Measurements from ENCODE around the gene SPEF1.
"Not testable (repeated sequence)": the region's sequence is repeated elsewhere in the genome, so short reads cannot be mapped to it uniquely, and the experiment has no call there.

SPEF1 gene

GRCh38 chr20:3804781-3805180, 23.5 kb upstream of the SPEF1 start:
- DNase-seq = no peak

GRCh38 chr20:3804254-3804751, 23.1 kb upstream of the SPEF1 start:
- DNase-seq = no peak

DNA sequence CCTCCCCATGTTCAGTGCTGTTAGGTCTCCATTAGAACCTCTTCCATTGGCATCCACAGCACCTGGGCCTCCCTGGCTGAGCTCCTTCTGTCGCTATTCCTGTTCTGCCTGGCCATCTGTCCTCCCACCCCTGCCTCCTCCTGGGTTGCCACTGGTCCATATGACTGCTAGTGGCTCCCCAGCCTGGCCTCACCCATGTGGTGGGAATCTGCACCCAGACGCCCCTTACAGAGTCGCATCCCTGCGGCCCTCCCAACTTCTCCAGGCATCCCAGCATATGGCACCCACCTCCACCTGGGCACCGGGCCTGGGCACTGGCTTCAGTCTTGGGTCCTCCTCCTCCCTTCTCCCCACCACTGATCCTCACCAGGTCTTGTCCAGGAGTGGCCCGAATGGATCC, 22.6 kb upstream of the SPEF1 start:
- no peak for DNase-seq

DNA sequence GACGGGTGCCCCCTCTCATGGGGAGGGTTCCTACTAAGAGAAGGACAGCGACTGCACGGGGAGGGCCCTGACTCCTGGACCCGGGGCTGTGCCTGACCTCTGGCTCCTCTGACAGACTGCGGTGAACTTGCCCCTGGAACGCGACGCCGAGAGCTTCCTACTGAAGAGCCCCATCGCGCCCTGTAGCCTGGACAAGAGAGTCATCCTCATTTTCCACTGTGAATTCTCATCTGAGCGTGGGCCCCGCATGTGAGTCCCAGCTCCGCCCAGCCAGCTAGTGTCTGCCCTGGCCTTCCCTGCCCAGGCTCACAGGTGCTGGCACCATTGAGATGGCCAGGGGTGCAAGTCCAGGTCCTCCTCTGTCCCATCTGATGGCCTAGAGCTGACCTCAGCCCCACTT, 22.0 kb upstream of the SPEF1 start:
- no peak for DNase-seq

DNA sequence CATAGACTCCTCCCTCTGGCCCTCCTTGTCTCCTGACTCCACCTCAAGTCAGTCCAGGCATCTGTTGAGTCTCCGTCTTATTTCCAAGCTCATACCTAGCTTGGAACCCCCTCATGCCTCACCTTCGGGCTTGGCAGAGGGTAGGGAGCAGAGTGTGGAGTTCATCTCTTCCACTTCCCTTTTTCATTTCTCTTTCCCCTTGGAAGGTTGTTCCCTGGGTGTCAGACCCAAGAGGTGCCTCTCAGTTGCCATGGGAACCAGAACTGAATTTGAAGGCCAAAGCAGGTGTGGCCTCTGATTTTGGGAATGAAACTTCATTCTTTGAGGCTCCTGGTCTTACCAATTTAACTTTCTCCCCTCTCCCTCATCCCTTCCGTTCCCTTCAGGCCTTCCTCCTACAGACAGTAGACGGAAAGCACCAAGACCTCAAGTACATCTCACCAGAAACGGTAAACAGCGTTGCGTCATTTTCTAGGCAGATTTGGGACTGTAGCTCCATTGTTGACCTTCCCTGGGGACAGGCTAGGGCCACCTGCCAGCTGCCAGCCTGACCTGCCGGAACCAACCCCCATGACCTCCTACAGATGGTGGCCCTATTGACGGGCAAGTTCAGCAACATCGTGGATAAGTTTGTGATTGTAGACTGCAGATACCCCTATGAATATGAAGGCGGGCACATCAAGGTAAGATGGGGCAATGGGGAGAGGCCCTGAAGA, 21.4 kb upstream of the SPEF1 start:
- DNase-seq = no peak

- no peak for DNase-seq
Measured at GRCh38 chr20:3801846-3802245, 20.6 kb upstream of the SPEF1 start.

DNA sequence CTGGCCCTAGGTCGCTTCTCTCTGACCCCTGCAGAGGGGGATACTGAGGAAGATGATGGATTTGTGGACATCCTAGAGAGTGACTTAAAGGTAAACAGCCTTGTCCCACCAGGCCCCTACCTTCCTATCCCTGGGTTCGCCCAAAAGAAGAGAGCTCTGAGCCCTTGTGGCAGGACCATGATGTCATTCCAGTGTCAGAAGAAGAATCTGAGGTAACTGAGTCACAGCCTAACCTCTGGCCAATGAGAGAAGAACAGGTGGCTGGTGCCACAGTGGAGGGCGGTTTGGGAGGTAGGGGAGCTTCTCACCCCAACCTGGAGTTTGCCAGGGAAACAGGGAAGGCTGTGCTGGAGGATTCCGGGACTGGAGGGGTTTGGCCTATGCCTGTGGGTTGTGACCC, 20.1 kb upstream of the SPEF1 start:
- DNase-seq = no peak

DNA sequence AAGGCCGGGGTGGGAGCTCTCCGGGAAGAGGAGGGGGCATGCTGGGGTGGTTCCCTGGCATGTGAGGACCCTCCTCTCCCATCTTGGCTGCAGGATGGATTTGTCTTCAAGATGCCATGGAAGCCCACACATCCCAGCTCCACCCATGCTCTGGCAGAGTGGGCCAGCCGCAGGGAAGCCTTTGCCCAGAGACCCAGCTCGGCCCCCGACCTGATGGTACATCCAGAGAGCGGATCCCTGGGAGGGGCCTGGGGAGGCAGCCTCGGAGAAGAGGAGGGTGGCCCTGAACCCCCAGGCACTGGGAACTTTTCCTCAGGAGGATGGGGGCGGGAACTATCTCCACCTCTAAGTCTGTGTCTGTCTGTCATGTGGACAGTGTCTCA, 19.6 kb upstream of the SPEF1 start:
- no peak for DNase-seq

GRCh38 chr20:3800256-3800877, 19.1 kb upstream of the SPEF1 start:
- DNase-seq = no peak

GRCh38 chr20:3798908-3799248, 17.6 kb upstream of the SPEF1 start:
- no peak for DNase-seq

- no peak for DNase-seq
Measured at GRCh38 chr20:3798373-3798768, 17.1 kb upstream of the SPEF1 start.

DNA sequence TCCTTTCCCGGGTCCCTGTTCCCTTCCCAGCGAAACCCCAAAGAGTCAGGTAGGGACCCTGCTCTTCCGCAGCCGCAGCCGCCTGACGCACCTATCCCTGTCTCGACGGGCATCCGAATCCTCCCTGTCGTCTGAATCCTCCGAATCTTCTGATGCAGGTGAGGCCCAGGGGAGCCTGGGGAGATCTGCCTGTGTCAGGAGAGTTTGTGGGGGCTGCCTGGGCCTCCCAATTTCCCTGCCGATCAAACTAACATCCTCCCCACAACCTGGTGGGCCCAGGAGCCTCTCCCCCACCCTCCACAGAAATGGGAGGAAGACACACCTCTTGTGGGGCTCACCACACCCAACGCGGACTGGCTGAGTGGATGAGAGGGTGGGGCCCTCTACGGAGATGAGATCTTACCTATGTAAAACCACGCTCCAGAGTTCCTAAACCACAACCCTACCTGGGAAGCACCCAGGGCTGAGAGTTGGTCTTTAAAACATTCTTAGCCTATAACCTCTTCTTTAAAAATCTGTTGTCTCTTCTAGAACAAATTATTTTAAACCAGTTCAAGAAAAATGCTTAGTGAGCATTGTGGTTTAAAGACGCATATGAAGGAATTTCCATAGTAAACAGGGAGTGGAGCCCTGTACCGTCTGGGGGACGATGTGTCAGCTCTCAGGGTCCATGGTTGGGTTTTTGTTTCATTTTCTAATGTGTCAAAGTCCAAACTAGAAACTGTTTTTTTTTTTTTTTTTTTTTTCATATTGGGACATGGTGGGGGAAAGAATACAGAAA, 16.5 kb upstream of the SPEF1 start:
- DNase-seq = peak; percentile 40

GRCh38 chr20:3797226-3797545, 15.9 kb upstream of the SPEF1 start:
- no peak for DNase-seq

DNA sequence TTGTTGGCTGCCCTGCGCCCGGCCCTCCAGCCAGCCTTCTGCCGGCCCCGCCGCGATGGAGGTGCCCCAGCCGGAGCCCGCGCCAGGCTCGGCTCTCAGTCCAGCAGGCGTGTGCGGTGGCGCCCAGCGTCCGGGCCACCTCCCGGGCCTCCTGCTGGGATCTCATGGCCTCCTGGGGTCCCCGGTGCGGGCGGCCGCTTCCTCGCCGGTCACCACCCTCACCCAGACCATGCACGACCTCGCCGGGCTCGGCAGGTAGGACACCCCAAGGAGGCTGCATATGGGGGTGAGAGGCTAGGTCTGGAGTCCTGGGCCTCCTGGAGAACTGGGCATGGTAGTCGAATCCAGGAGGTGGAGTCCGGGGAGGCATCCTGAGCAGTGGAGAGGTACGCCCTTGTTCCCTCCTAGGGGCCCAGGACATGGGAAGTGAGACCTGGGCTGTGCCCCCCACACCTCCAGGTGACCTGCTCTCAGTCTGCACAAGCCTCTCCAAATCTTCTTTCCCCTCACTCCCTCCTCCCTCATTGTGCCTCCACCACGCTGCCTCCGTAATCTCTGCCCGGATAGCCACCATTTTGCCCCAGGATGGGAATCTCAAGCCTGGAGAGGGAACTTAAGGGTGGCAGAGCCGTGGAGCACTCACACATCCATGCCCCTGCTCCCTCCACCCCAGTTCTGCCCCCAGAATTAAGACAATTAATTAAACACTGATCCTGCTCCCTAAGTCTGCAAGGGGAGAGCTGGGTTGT, 15.4 kb upstream of the SPEF1 start:
- no peak for DNase-seq

DNA sequence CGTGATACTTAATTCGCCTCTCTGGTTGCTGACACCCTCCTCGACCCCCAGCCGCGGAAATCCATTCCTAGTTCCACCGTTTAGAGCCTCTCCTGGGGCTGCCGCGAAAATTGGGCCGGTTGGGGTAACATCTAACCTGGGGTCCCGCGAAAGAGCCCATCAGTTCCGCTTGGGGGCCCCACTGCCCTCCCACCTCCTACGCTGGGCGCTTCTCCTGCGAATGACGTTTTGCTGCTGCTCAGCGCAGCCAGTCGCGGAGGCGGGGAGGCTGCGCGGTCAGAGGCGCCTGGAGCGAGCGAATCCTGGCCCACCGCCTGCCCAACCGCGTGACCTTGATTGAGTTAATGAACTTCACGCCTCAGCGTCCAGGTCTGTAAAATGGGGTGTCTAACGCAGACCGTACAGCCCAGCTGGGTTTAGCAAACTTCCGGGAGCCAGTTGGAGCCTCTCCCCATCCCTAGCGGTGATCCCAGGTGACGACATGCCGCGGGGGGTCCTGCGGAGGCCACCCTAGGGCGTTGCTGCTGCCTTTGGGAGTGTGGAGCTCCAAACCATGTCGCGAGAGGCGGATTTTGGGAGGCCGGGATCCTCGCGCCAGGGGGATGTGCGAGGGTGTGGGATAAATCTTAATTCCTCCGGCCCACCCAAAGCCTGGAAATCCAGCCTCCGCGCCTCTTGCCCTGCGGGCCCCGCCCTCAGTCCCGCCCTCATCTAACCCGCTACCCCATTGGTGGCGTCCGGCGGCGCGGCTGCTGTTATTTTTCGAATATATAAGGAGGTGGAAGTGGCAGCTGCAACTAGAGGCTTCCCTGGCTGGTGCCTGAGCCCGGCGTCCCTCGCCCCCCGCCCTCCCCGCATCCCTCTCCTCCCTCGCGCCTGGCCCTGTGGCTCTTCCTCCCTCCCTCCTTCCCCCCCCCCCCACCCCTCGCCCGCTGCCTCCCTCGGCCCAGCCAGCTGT, 14.5 kb upstream of the SPEF1 start, which contains the start of gene CDC25B:
Gene CDC25B (plus strand): TSS at position 800 of the 958 bp plus-strand sequence. CDS start 222 bp downstream, outside the sequence.
- DNase-seq = peak; percentile 89

DNA sequence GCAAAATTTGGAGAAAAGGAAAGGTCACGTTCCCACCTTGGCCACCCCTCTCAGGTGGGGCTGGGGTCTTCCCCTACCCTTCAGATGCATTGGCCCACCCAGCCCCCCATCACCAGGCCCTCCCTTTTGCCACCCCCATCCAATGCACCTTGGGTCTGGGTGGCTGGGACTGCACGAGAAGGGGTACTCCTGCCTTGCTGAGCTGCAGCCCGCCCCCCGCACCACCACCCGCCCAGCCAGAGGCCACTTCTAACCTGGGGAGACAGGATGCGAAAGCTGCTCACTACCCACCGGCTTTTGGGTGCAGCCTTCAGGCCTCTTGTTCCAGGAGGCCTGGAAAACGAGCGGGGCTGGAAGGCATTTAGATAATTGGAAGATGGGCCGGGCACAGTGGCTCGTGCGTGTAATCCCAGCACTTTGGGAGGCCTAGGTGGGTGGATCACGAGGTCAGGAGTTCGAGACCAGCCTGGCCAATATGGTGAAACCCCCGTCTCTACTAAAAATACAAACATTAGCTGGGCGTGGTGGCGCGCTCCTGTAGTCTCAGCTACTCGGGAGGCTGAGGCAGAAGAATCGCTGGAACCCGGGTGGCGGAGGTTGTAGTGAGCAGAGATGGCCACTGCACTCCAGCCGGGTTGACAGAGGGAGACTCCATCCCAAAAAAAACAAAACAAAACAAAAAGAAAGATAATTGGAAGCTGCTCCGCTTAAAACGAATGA, 13.6 kb upstream of the SPEF1 start:
- no peak for DNase-seq

DNA sequence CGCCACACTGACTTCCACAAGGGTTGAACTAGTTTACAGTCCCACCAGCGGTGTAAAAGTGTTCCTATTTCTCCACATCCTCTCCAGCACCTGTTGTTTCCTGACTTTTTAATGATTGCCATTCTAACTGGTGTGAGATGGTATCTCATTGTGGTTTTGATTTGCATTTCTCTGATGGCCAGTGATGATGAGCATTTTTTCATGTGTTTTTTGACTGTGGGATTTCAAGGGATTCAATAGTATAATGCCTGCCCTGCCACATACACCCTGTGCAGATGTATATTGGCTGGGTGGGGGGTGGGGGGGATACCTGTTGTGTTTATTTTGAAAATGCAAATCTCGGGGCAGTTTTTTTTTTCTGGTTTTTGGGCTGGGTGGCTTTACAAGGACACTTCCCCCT, 12.9 kb upstream of the SPEF1 start:
- DNase-seq = not testable (repeated sequence)

GRCh38 chr20:3789201-3789600, 8.0 kb upstream of the SPEF1 start:
- not testable (repeated sequence) for DNase-seq

DNA sequence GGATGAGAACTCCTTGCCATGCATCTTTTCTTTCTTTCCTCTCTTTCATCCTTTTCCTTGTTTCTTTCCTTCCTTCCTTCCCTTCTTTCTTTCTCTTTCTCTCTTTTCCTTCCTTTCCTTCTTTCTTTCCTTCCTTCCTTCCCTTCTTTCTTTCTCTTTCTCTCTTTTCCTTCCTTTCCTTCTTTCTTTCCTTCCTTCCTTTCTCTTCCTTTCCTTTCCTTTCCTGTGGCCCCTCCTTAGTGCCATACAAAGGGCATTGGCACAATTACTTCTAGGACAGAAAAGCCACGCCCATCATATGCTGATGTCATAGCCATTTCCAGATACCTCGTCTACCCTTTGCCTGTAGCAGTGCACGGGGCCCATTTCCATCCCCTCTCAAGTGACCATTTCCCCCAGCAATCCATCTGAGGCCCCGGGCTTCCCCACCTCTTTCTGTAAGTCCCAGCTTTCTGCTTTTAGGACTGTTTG, 7.5 kb upstream of the SPEF1 start:
- no peak for DNase-seq

- no peak for DNase-seq
Measured at GRCh38 chr20:3787324-3788014, 6.2 kb upstream of the SPEF1 start.
